DND-41 (cell line): ENCODE results near the gene KCNH8.

ENCODE experiments used
- ATAC-seq: fragments of 200-7000 bp; cut with Tn5 transposase; 3 replicates; pipeline ENCODE4 v1.9.1; 2021; ENCODE audit warnings: low read depth; ENCODE audit not compliant: insufficient read depth
- DNase-seq: peaks from one replicate; pipeline ENCODE4 v3.0.0-alpha.2; 2020
- H2AFZ ChIP-seq: 2 replicates; pipeline ENCODE4 v1.6.0; 2012; ENCODE audit warnings: low read depth, low read length
- H3K27ac ChIP-seq: 2 replicates; pipeline ENCODE4 v1.5.1; 2012; ENCODE audit warnings: low read length, inconsistent platforms
- H3K27me3 ChIP-seq: fragments of 200-600 bp; sonication (generic); 2 replicates; pipeline ENCODE4 v1.6.0; 2012; ENCODE audit warnings: low read length, mild to moderate bottlenecking, inconsistent platforms; ENCODE audit not compliant: insufficient read depth, poor library complexity
- H3K36me3 ChIP-seq: 2 replicates; pipeline ENCODE4 v1.5.1; 2012; ENCODE audit warnings: low read length, inconsistent platforms; ENCODE audit not compliant: insufficient read depth
- H3K4me1 ChIP-seq: 2 replicates; pipeline ENCODE4 v1.5.1; 2012; ENCODE audit warnings: mild to moderate bottlenecking, low read length; ENCODE audit not compliant: insufficient read depth
- H3K4me2 ChIP-seq: 2 replicates; pipeline ENCODE4 v1.6.0; 2012; ENCODE audit warnings: mild to moderate bottlenecking, moderate library complexity, low read length, inconsistent platforms; ENCODE audit not compliant: insufficient read depth
- H3K4me3 ChIP-seq, 2 experiments: fragments of 200-600 bp in 1 of 2; shearing (Covaris generic) in 1 of 2; 2 replicates each; pipeline ENCODE4 v1.5.1; 2012 to 2016; ENCODE audit warnings: inconsistent platforms in 2 of 2, low read length in 2 of 2, mild to moderate bottlenecking in 2 of 2, low read depth in 1 of 2, moderate library complexity in 1 of 2
- H3K79me2 ChIP-seq: 2 replicates; pipeline ENCODE4 v1.6.0; 2012; ENCODE audit warnings: low read length, inconsistent platforms; ENCODE audit not compliant: insufficient read depth
- H3K9ac ChIP-seq: 2 replicates; pipeline ENCODE4 v1.6.0; 2012; ENCODE audit warnings: low read depth, mild to moderate bottlenecking, inconsistent platforms, low read length, moderate library complexity
- H3K9me3 ChIP-seq: 2 replicates; pipeline ENCODE4 v1.5.1; 2012; ENCODE audit warnings: low read length, moderate library complexity, mild to moderate bottlenecking, inconsistent platforms; ENCODE audit not compliant: insufficient read depth, severe bottlenecking
- H4K20me1 ChIP-seq: 2 replicates; pipeline ENCODE4 v1.6.0; 2012; ENCODE audit warnings: low read length; ENCODE audit not compliant: insufficient read depth
- CTCF ChIP-seq: IDR thresholded peaks from 2 replicates; pipeline ENCODE4 v1.5.1; 2012; ENCODE audit warnings: borderline replicate concordance, low read length, moderate library complexity, mild to moderate bottlenecking; ENCODE audit not compliant: poor library complexity, severe bottlenecking; ENCODE audit errors: extremely low read depth
- EZH2 ChIP-seq: IDR thresholded peaks from 3 replicates; pipeline ENCODE4 v1.6.1; 2012; ENCODE audit warnings: borderline replicate concordance, low read depth, mild to moderate bottlenecking, moderate library complexity, low read length, inconsistent platforms; ENCODE audit not compliant: severe bottlenecking

Gene KCNH8

GRCh38 chr3:19526071-19526470 is 377.8 kb downstream of the KCNH8 start:
- Histone ChIP-seq H3K79me2 (no peaks in the 10 kb centered on the region), H3K4me2 (no peak overlapping the region), H3K9me3 (no peaks in the 10 kb centered on the region), H3K36me3 (no peaks in the 10 kb centered on the region), H3K4me3 (no peak overlapping the region), H3K4me1 (no peaks in the 10 kb centered on the region), H4K20me1 (no peaks in the 10 kb centered on the region), H3K27me3 (no peaks in the 10 kb centered on the region), H3K9ac (no peak overlapping the region), H2AFZ (no peak overlapping the region), H3K27ac (no peak overlapping the region)
- ATAC-seq (no peak), DNase-seq (no peak)
- no peak for TF ChIP-seq CTCF
- TF ChIP-seq EZH2: no peak

- no peak for DNase-seq
- TF ChIP-seq EZH2: no peak
- H2AFZ ChIP-seq: no peak overlapping the region
- no peaks in the 10 kb centered on the region for H3K9me3 ChIP-seq
- no peaks in the 10 kb centered on the region for H3K27me3 ChIP-seq
- H3K9ac ChIP-seq: no peak overlapping the region
- H3K27ac ChIP-seq: no peak overlapping the region
- no peaks in the 10 kb centered on the region for H3K36me3 ChIP-seq
- H3K79me2 ChIP-seq: no peaks in the 10 kb centered on the region
- H4K20me1 ChIP-seq: no peaks in the 10 kb centered on the region
- H3K4me2 ChIP-seq: no peak overlapping the region
- H3K4me3 ChIP-seq: no peak overlapping the region
- no peaks in the 10 kb centered on the region for H3K4me1 ChIP-seq
- ATAC-seq: no peak
Observed at GRCh38 chr3:19527746-19528145, 379.4 kb downstream of the KCNH8 start.

DNA sequence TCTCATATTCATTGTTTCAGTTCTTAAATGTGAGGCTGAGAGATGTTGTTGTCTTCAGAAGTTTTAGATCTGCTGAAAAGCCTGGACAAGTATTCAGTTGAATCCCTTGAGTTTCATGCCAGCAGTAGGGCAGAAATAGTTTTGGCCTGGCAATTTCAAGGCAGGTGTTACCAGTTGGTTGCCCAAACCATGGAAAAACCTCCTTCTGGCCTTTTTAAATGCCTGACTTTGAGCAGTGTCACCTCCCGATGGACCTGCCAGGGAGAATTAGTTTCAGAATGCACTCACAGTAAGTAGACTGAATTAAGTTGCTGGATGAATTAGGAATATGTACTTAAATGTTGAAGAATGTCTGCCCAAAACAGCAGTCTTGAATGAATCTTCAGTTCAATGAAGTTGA is 383.1 kb downstream of the KCNH8 start:
- DNase-seq (no peak), ATAC-seq (no peak)
- Histone ChIP-seq H3K4me1 (no peaks in the 10 kb centered on the region), H2AFZ (no peak overlapping the region), H3K27ac (no peak overlapping the region), H3K4me3 (no peak overlapping the region), H3K36me3 (no peaks in the 10 kb centered on the region), H3K9ac (no peak overlapping the region), H3K9me3 (no peaks in the 10 kb centered on the region), H3K4me2 (no peak overlapping the region), H4K20me1 (no peaks in the 10 kb centered on the region), H3K27me3 (no peaks in the 10 kb centered on the region), H3K79me2 (no peaks in the 10 kb centered on the region)
- TF ChIP-seq EZH2 (no peak), CTCF (no peak)

GRCh38 chr3:19539518-19540392 is 391.4 kb downstream of the KCNH8 start:
- H4K20me1 ChIP-seq: no peaks in the 10 kb centered on the region
- ATAC-seq (no peak; the same call in 2 of the 3 replicates), DNase-seq (no peak)
- no peak overlapping the region for H3K4me3 ChIP-seq
- no peak overlapping the region for H3K4me2 ChIP-seq
- H2AFZ ChIP-seq: no peak overlapping the region
- H3K27me3 ChIP-seq: peaks cover 6% of the 10 kb centered on the region
- no peak overlapping the region for H3K27ac ChIP-seq
- TF ChIP-seq CTCF: no peak
- no peak for TF ChIP-seq EZH2
- H3K79me2 ChIP-seq: no peaks in the 10 kb centered on the region
- no peaks in the 10 kb centered on the region for H3K4me1 ChIP-seq
- H3K36me3 ChIP-seq: no peaks in the 10 kb centered on the region
- no peaks in the 10 kb centered on the region for H3K9me3 ChIP-seq
- no peak overlapping the region for H3K9ac ChIP-seq
